OCI-LY1 (cell line): ENCODE data around the gene DDX46.
"Not testable (repeated sequence)": the region's sequence is repeated elsewhere in the genome, so short reads cannot be mapped to it uniquely, and the experiment has no call there.

Source experiments
- H2AFZ ChIP-seq: fragments of 200-600 bp; sonication (generic), shearing (Covaris generic); 2 replicates; pipeline ENCODE4 v1.6.0; 2014; ENCODE audit warnings: antibody characterized with exemption, mild to moderate bottlenecking, low read length
- H3F3A ChIP-seq: fragments of 200-600 bp; sonication (generic), shearing (Covaris generic); 2 replicates; pipeline ENCODE4 v1.6.0; 2014; ENCODE audit warnings: mild to moderate bottlenecking, antibody characterized with exemption, low read length, moderate library complexity; ENCODE audit not compliant: insufficient read depth
- H3K27ac ChIP-seq: fragments of 200-600 bp; sonication (generic); 2 replicates; pipeline ENCODE4 v1.5.1; 2014; ENCODE audit warnings: low read length, mixed run types, mild to moderate bottlenecking, low read depth; ENCODE audit not compliant: poor library complexity, severe bottlenecking
- H3K27me3 ChIP-seq: fragments of 200-600 bp; sonication (generic); 2 replicates; pipeline ENCODE4 v1.6.0; 2014; ENCODE audit warnings: antibody characterized with exemption, mild to moderate bottlenecking, low read length, moderate library complexity; ENCODE audit not compliant: insufficient read depth
- H3K36me3 ChIP-seq: fragments of 200-600 bp; sonication (generic); 2 replicates; pipeline ENCODE4 v1.6.1; 2014; ENCODE audit warnings: mild to moderate bottlenecking, antibody characterized with exemption, low read length, moderate library complexity, mixed read lengths; ENCODE audit not compliant: insufficient read depth
- H3K4me1 ChIP-seq: fragments of 200-600 bp; sonication (generic); 2 replicates; pipeline ENCODE4 v1.5.1; 2014; ENCODE audit warnings: mild to moderate bottlenecking, low read length, moderate library complexity; ENCODE audit not compliant: insufficient read depth, severe bottlenecking
- H3K4me2 ChIP-seq: fragments of 200-600 bp; sonication (generic), shearing (Covaris generic); 2 replicates; pipeline ENCODE4 v1.6.1; 2014; ENCODE audit warnings: low read length
- H3K4me3 ChIP-seq: fragments of 200-600 bp; sonication (generic); 2 replicates; pipeline ENCODE4 v1.5.1; 2014; ENCODE audit warnings: low read length, low read depth, mild to moderate bottlenecking, mixed read lengths; ENCODE audit not compliant: poor library complexity, severe bottlenecking
- H3K79me2 ChIP-seq: fragments of 200-600 bp; shearing (Covaris generic); 2 replicates; pipeline ENCODE4 v1.6.1; 2016; ENCODE audit warnings: mixed run types, low read length, mixed read lengths; ENCODE audit not compliant: insufficient read depth
- H3K9ac ChIP-seq: fragments of 200-600 bp; sonication (generic), shearing (Covaris generic); 2 replicates; pipeline ENCODE4 v1.6.1; 2014; ENCODE audit warnings: mild to moderate bottlenecking, low read length, mixed read lengths
- H3K9me2 ChIP-seq: fragments of 200-600 bp; sonication (generic), shearing (Covaris generic); 2 replicates; pipeline ENCODE4 v1.6.1; 2014; ENCODE audit warnings: low read depth, mild to moderate bottlenecking, low read length, mixed read lengths
- H3K9me3 ChIP-seq: fragments of 200-600 bp; shearing (Covaris generic); 2 replicates; pipeline ENCODE4 v1.6.1; 2014; ENCODE audit warnings: low read length, mixed read lengths
- H4K20me1 ChIP-seq: fragments of 200-600 bp; sonication (generic), shearing (Covaris generic); 2 replicates; pipeline ENCODE4 v1.6.0; 2016; ENCODE audit warnings: mild to moderate bottlenecking, low read length; ENCODE audit not compliant: insufficient read depth
- EZH2 ChIP-seq: fragments of 200-600 bp; sonication (generic), shearing (Covaris generic); IDR thresholded peaks from 2 replicates; pipeline ENCODE4 v1.8.0; 2017; ENCODE audit warnings: borderline replicate concordance, mixed run types, mild to moderate bottlenecking, antibody characterized with exemption, low read length, moderate library complexity, mixed read lengths
- TF ChIP-seq, protein P1 (sequence below): fragments of 200-600 bp; sonication (generic), shearing (Covaris generic); IDR thresholded peaks from 2 replicates; pipeline ENCODE4 v1.5.1; 2017; ENCODE audit warnings: mild to moderate bottlenecking, antibody characterized with exemption, low read length, moderate library complexity, mixed read lengths

Gene DDX46

DNA sequence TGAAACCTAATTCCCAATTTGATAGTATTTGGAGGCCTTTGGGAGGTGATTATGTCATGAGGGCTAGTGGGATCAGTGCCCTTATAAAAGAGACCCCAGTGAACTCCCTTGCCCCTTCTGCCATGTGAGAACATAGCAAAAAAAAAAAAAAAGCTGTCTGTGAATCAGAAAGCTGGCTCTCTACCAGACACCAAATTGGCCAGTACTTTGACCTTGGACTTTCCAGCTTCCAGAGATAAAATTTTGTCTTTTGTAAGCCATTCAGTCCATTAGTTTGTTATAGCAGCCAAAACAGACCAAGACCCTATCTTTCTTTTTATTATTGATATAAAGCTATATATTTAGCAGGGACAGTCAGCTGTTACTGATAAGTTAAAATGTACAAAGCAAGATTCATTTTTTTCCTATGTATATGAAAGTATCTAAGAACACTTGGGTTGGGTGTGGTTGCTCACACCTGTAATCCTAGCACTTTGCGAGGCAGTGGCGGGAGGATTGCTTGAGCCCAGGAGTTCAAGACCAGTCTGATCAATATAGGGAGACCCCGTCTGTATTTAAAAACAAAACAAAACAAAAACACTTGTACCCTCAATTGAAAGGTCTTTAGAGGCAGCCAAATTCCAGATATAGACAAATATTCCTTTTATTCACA lies 79.1 kb downstream of the DDX46 start:
- Histone ChIP-seq H3K9ac (no peak overlapping the region), H3K4me3 (no peak overlapping the region), H3K27me3 (no peaks in the 10 kb centered on the region), H3K36me3 (peaks cover 44% of the 10 kb centered on the region), H3K9me2 (no peaks in the 10 kb centered on the region), H3K27ac (no peak overlapping the region), H3K9me3 (no peaks in the 10 kb centered on the region), H4K20me1 (no peaks in the 10 kb centered on the region), H3K4me2 (no peak overlapping the region), H2AFZ (no peak overlapping the region), H3K79me2 (no peaks in the 10 kb centered on the region), H3K4me1 (no peaks in the 10 kb centered on the region), H3F3A (no peaks in the 10 kb centered on the region)
- no peak for TF ChIP-seq EZH2
- TF ChIP-seq, protein P1, sequence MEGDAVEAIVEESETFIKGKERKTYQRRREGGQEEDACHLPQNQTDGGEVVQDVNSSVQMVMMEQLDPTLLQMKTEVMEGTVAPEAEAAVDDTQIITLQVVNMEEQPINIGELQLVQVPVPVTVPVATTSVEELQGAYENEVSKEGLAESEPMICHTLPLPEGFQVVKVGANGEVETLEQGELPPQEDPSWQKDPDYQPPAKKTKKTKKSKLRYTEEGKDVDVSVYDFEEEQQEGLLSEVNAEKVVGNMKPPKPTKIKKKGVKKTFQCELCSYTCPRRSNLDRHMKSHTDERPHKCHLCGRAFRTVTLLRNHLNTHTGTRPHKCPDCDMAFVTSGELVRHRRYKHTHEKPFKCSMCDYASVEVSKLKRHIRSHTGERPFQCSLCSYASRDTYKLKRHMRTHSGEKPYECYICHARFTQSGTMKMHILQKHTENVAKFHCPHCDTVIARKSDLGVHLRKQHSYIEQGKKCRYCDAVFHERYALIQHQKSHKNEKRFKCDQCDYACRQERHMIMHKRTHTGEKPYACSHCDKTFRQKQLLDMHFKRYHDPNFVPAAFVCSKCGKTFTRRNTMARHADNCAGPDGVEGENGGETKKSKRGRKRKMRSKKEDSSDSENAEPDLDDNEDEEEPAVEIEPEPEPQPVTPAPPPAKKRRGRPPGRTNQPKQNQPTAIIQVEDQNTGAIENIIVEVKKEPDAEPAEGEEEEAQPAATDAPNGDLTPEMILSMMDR = no peak

- H3K9me2 ChIP-seq, H3K4me2 ChIP-seq, H2AFZ ChIP-seq, H3K27me3 ChIP-seq, H3K9me3 ChIP-seq, H3F3A ChIP-seq, H3K27ac ChIP-seq, H4K20me1 ChIP-seq, H3K4me1 ChIP-seq, H3K9ac ChIP-seq, H3K79me2 ChIP-seq, H3K4me3 ChIP-seq: not testable (repeated sequence)
- H3K36me3 ChIP-seq = peaks cover 39% of the 10 kb centered on the region
These were observed 79.8 kb downstream of the DDX46 start for GRCh38 chr5:134838361-134838760.

DNA sequence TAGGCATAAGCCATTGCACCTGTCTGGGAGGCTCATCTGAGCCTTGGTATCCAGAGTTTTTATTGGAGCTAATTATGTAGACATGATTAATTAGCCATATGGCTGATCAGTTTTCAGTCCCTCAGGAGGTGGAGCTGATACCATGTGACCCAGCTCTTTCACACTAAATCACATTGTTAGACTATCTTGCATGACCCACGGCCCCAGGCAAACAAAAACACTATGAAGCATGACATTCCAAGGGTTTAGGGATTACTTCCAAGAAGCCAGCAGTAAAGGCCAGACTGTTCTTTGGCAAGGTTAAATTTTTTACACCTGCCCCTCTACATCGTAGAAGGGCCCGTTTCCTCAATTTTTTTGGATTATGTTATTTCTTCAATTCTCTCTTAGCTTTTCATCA lies 82.2 kb downstream of the DDX46 start:
- Histone ChIP-seq H3K36me3 (peaks cover 22% of the 10 kb centered on the region), H3K4me1 (peaks cover 9% of the 10 kb centered on the region)

More for the DNA sequence above, 82.2 kb downstream of the DDX46 start:
- no peaks in the 10 kb centered on the region for H3K79me2 ChIP-seq
- H3K27me3 ChIP-seq = no peaks in the 10 kb centered on the region
- H3K4me3 ChIP-seq = no peak overlapping the region
- H3K4me2 ChIP-seq = no peak overlapping the region
- no peak overlapping the region for H3K27ac ChIP-seq
- H4K20me1 ChIP-seq = no peaks in the 10 kb centered on the region
- H3F3A ChIP-seq = no peaks in the 10 kb centered on the region
- no peak overlapping the region for H2AFZ ChIP-seq
- H3K9me3 ChIP-seq = no peaks in the 10 kb centered on the region
- H3K9me2 ChIP-seq = no peaks in the 10 kb centered on the region
- TF ChIP-seq EZH2 = no peak
- TF ChIP-seq, protein P1 = no peak
- H3K9ac ChIP-seq = no peak overlapping the region
